Measurements from ENCODE around the gene JAGN1.

Gene JAGN1

DNA sequence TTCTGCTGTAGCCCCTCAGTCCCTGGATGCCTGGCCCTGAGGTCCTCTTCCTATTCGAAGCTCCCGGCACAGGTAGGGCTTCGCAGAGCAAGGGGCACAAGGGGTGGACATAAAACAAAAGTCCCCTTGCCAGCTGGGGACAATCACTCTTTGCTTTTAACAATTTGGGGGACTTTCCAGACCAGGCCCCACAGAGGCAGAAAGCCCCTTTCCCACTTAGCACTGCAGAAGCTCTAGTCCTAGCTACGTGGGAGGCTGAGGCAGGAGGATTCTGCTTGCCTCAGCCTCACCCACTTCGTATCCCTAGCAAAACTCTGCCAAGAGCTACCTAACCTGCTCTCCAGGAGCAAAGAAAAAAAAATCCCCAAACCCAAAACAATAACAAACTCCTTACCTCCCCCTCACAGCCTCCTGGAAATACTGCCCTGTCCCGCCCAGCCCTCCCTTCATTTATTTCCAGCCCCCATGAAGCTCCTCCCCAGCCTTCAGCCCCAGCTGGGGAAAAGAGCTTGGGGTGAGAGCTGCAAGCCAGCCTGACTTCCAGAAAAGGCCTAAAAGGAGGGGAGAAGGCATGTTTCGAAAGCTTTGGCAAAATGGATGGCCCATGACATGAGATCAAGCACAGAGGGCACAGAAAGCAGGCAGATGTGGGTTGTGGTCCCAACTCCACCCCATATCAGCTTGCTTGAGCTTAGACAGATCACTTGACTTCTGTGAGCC lies 10.4 kb upstream of the JAGN1 start, which contains the start of gene CIDEC:
CIDEC (minus strand) TSS at position 424 of the 720 bp plus-strand sequence. CDS start 1,767 bp downstream, outside the sequence.
- TF ChIP-seq NFIC (IDR thresholded peaks at IDR 0.05) (no peak), YY1 (IDR thresholded peaks at IDR 0.05; ENCODE audit: low read depth) (no peak), CEBPB (IDR thresholded peaks at IDR 0.05) (no peak), RAD21 (IDR thresholded peaks at IDR 0.05; ENCODE audit: low read depth) (no peak), MAX (IDR thresholded peaks at IDR 0.05) (no peak), TCF12 (IDR thresholded peaks at IDR 0.05; ENCODE audit: low read depth) (no peak), ZBTB7A (IDR thresholded peaks at IDR 0.05; ENCODE audit: low read depth) (no peak), CREB1 (IDR thresholded peaks at IDR 0.05; ENCODE audit: low read depth) (no peak), EP300 (IDR thresholded peaks at IDR 0.05; ENCODE audit: borderline replicate concordance) (no peak), FOXM1 (IDR thresholded peaks at IDR 0.05; ENCODE audit: borderline replicate concordance, low read depth) (no peak), EGR1 (IDR thresholded peaks at IDR 0.05) (no peak)
- TF ChIP-seq, protein P1, sequence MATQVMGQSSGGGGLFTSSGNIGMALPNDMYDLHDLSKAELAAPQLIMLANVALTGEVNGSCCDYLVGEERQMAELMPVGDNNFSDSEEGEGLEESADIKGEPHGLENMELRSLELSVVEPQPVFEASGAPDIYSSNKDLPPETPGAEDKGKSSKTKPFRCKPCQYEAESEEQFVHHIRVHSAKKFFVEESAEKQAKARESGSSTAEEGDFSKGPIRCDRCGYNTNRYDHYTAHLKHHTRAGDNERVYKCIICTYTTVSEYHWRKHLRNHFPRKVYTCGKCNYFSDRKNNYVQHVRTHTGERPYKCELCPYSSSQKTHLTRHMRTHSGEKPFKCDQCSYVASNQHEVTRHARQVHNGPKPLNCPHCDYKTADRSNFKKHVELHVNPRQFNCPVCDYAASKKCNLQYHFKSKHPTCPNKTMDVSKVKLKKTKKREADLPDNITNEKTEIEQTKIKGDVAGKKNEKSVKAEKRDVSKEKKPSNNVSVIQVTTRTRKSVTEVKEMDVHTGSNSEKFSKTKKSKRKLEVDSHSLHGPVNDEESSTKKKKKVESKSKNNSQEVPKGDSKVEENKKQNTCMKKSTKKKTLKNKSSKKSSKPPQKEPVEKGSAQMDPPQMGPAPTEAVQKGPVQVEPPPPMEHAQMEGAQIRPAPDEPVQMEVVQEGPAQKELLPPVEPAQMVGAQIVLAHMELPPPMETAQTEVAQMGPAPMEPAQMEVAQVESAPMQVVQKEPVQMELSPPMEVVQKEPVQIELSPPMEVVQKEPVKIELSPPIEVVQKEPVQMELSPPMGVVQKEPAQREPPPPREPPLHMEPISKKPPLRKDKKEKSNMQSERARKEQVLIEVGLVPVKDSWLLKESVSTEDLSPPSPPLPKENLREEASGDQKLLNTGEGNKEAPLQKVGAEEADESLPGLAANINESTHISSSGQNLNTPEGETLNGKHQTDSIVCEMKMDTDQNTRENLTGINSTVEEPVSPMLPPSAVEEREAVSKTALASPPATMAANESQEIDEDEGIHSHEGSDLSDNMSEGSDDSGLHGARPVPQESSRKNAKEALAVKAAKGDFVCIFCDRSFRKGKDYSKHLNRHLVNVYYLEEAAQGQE (IDR thresholded peaks at IDR 0.05; ENCODE audit: low read depth), result no peak
- TF ChIP-seq, protein P2, sequence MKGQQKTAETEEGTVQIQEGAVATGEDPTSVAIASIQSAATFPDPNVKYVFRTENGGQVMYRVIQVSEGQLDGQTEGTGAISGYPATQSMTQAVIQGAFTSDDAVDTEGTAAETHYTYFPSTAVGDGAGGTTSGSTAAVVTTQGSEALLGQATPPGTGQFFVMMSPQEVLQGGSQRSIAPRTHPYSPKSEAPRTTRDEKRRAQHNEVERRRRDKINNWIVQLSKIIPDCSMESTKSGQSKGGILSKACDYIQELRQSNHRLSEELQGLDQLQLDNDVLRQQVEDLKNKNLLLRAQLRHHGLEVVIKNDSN (IDR thresholded peaks at IDR 0.05), result no peak

DNA sequence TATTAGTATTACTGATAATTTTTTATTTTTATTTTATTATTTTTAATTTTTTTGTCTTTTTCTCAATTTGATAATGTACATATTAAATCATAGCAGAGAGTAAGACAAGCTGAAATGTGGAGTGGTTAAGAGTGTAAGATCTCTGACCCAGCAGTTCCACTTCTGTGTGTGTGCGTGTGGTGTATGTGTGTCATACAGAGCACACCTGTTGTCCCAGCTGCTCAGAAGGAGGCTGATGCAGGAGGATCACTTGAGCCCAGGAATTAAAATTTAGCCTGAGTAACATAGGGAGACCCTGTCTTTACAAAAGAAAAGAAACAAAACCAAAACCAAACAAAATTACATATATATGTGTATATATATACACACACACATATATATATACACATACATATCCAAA lies 9.0 kb upstream of the JAGN1 start:
- TF ChIP-seq CEBPB (IDR thresholded peaks at IDR 0.05) (no peak), RAD21 (IDR thresholded peaks at IDR 0.05; ENCODE audit: low read depth) (no peak), CREB1 (IDR thresholded peaks at IDR 0.05; ENCODE audit: low read depth) (no peak), MAX (IDR thresholded peaks at IDR 0.05) (no peak), TCF12 (IDR thresholded peaks at IDR 0.05; ENCODE audit: low read depth) (no peak), TAF1 (IDR thresholded peaks at IDR 0.05; ENCODE audit: low read depth) (no peak), EP300 (IDR thresholded peaks at IDR 0.05; ENCODE audit: borderline replicate concordance) (no peak), TEAD4 (IDR thresholded peaks at IDR 0.05) (no peak), EGR1 (IDR thresholded peaks at IDR 0.05) (no peak), ZBTB7A (IDR thresholded peaks at IDR 0.05; ENCODE audit: low read depth) (no peak), NFIC (IDR thresholded peaks at IDR 0.05) (no peak), YY1 (IDR thresholded peaks at IDR 0.05; ENCODE audit: low read depth) (no peak), FOXM1 (IDR thresholded peaks at IDR 0.05; ENCODE audit: borderline replicate concordance, low read depth) (no peak)
- TF ChIP-seq, protein P1 (IDR thresholded peaks at IDR 0.05; ENCODE audit: low read depth), result no peak
- TF ChIP-seq, protein P2 (IDR thresholded peaks at IDR 0.05), result no peak

DNA sequence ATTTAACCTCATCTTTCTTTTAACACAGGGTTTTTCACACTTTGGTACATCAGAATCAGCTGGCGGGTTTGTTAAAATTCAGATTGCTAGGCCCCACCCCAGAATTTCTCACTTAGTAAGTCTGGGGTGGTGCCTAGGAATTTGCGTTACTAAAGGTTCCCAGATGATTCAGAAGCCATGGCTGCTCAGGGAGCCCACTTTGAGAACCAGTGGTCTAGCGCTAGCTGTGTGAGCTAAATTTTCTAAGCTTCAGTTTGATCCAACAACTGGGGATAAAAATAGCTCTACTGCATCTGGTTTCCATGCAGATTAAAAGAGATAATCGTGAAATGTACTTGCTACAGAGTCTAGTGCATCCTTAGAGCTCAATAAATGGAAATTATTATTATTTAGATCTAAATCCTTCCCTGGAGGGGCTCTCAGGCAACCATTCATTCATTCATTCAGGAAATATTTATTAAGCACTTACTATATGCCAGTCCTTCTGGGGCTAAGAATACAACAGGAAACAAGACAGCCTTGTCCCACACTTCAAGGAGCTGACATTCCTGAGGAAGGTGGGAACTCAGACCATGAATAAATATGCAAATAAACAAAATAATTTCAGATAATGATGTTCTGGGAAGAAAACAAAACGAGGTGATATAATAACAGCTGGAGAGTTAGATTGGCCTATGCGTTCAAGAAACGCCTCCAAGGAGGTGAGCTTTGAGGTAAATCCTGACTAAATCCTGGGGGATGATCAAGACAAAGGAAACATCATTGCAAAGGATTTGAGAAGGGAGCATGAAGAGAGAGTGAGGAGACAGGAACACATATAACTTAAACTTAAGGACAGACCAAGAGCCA lies 6.5 kb upstream of the JAGN1 start:
- no peak for TF ChIP-seq RAD21 (IDR thresholded peaks at IDR 0.05; ENCODE audit: low read depth)
- TF ChIP-seq YY1 (IDR thresholded peaks at IDR 0.05; ENCODE audit: low read depth), result no peak
- no peak for TF ChIP-seq TEAD4 (IDR thresholded peaks at IDR 0.05)
- TF ChIP-seq CEBPB (IDR thresholded peaks at IDR 0.05), result no peak
- TF ChIP-seq, protein P1 (IDR thresholded peaks at IDR 0.05; ENCODE audit: low read depth), result no peak

All from Ishikawa (cell line).